Naive thymus-derived CD8-positive, alpha-beta T cell (primary cell): ENCODE measurements around the gene CDKN1C. TPM values are rescaled to one million over a fixed set of nuclear protein-coding genes. Genes with fewer than 3 reads are reported as not detected.
A peak's percentile ranks its signal among the peaks of the same experiment; 100 is the strongest.

Experiments
- ATAC-seq, 2 donors: fragments of 150-1000 bp; cut with Tn5 transposase in 1 of 2; sonication (Bioruptor Pico), chemical (Tn5 transposase) in 1 of 2; 1 replicate in 1 of 2; 2 replicates in 1 of 2; pipeline ENCODE4 v1.10.0; 2021; ENCODE audit warnings: mild to moderate bottlenecking in 2 of 2, moderate library complexity in 2 of 2
- POLR2A ChIA-PET: fragments of 350-600 bp; sonication (Branson Sonifier 250); formaldehyde crosslinking; loops from one replicate; lab custom pipeline; 2021; ENCODE audit warnings: antibody characterized with exemption; lab: Charles Lee
- DNase-seq, 10 donors: peaks; one replicate each; pipeline versions ENCODE4 v3.0.0 to v3.0.0-alpha.2; 2020 to 2022
- H3K27ac Mint-ChIP-seq, 10 donors: one replicate each; pipeline ENCODE4 v1.8.0; 2020 to 2022; ENCODE audit warnings: mild to moderate bottlenecking in 10 of 10, mixed read lengths in 10 of 10, moderate library complexity in 4 of 10, inconsistent platforms in 1 of 10
- H3K27me3 Mint-ChIP-seq, 5 donors: one replicate each; pipeline ENCODE4 v1.8.0; 2021 to 2022; ENCODE audit warnings: mixed read lengths in 5 of 5
- H3K36me3 Mint-ChIP-seq, 3 donors: one replicate each; pipeline ENCODE4 v1.8.0; 2020 to 2022; ENCODE audit warnings: mixed read lengths in 3 of 3, mild to moderate bottlenecking in 2 of 3, inconsistent platforms in 1 of 3
- H3K4me1 Mint-ChIP-seq, 4 donors: one replicate each; pipeline ENCODE4 v1.8.0; 2021 to 2022; ENCODE audit warnings: mixed read lengths in 4 of 4
- H3K4me3 Mint-ChIP-seq, 10 donors: one replicate each; pipeline ENCODE4 v1.8.0; 2020 to 2022; ENCODE audit warnings: mild to moderate bottlenecking in 10 of 10, mixed read lengths in 10 of 10, moderate library complexity in 6 of 10, inconsistent platforms in 1 of 10
- H3K9me3 Mint-ChIP-seq, 9 donors: one replicate each; pipeline ENCODE4 v1.8.0; 2020 to 2022; ENCODE audit warnings: mixed read lengths in 9 of 9, mild to moderate bottlenecking in 3 of 9, inconsistent platforms in 1 of 9, moderate library complexity in 1 of 9
- polyA plus RNA-seq, 3 donors: library from polyadenylated mRNA; unstranded; fragments of 300-500 nt; fragmentation: Illumina TruSeq; gene quantifications; one replicate each; pipeline ENCODE4 v1.2.3, GENCODE V29; 2021
- total RNA-seq, 8 experiments: library from RNA in 2 of 8; stranded (reverse) in 2 of 8; gene quantifications; one replicate each; pipeline ENCODE4 v1.2.3 and lab custom pipeline; 2021 to 2026

The CDKN1C gene
- total and polyA plus RNA-seq, 5 experiments from 2014 or later = 0.27 to 4.4 (median 2.0) TPM; not detected in 1

DNA sequence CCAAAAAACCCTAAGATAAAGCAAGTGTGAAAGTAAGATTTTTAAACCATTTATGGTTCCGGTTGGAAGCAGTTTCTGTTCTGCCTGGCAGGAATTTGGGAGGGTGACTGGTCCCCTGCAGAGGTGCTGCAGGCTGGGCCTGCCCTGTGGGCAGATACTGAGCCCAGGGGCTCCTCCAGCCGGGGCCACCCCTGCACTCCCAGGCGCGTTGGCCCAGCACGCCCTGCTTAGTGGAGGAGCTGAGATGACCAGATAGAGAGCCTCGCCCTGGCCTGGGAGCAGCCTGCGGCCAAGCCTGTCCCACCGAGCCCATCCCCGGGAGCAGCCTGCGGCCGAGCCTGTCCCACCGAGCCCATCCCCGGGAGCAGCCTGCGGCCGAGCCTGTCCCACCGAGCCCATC lies 35.7 kb upstream of the CDKN1C start:
- ATAC-seq (no peak), DNase-seq (no peak)
- Mint-ChIP-seq H3K36me3 (no peaks in the 10 kb centered on the region), H3K27ac (no peak overlapping the region), H3K9me3 (no peaks in the 10 kb centered on the region), H3K4me3 (no peak overlapping the region), H3K4me1 (peaks cover 0 to 2% (median 0%) of the 10 kb centered on the region in 4 donors), H3K27me3 (peaks cover 0 to under 1% (median 0%) of the 10 kb centered on the region in 5 donors)
- POLR2A ChIA-PET = interaction anchor here (0.7 kb wide), 1 partner anchor 9 kb away, joined by 6 read pairs; no protein-coding TSS in a partner anchor

DNA sequence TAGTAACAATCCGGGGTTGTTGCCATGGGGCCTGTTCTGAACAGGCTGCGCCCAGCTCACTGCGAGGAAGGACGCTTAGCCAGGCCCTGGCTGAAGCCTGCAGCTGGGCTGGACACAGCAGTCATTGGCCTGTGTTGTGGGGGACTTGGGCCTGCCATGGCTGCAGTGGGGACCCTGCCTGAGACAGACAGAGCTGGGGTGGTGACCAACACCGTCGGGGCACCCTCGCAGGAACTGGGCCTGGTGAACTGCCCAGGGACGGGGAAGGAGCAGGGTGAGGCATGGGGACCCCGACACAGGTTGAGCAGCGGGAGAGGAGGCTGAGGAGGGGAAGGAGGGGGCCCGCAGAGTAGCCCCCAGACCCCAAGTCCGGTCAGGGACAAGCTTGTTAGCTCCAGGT lies 34.8 kb upstream of the CDKN1C start:
- no peak for DNase-seq
- Mint-ChIP-seq H3K36me3 (no peaks in the 10 kb centered on the region), H3K4me3 (no peak overlapping the region), H3K4me1 (peaks cover 0 to 3% (median 0%) of the 10 kb centered on the region in 4 donors), H3K9me3 (no peaks in the 10 kb centered on the region), H3K27me3 (no peaks in the 10 kb centered on the region), H3K27ac (peak overlapping the region in 1 of 10 donors; percentile 51)
- POLR2A ChIA-PET = interaction anchor here (0.7 kb wide), 1 partner anchor 10 kb away, joined by 6 read pairs; no protein-coding TSS in a partner anchor
- ATAC-seq = no peak

DNA sequence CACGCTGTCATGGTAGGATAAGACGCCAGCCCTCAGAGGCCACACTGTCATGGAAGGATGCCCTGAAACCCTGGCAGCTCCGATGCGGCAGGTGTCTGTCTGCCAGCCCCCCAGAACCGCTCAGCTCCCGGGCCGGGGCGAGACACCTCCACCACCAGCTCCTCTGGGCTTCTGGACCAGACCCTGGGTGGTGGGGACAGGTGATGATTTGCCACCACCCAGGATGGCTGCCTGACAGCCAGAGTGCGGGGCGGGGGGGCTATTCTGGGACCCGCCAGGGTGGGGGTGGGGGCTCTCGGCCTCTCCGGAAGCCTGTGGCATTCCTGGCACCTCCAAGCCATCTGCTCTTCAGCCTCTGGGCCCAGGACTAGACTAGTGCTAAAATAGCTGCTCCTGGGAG lies 34.3 kb upstream of the CDKN1C start:
- DNase-seq (no peak), ATAC-seq (no peak)
- POLR2A ChIA-PET = no interaction called here
- no peak overlapping the region for H3K4me3 Mint-ChIP-seq
- no peaks in the 10 kb centered on the region for H3K27me3 Mint-ChIP-seq
- H3K36me3 Mint-ChIP-seq = no peaks in the 10 kb centered on the region
- H3K27ac Mint-ChIP-seq = no peak overlapping the region
- no peaks in the 10 kb centered on the region for H3K9me3 Mint-ChIP-seq
- H3K4me1 Mint-ChIP-seq = peaks cover 0 to 8% (median 0%) of the 10 kb centered on the region in 4 donors

DNA sequence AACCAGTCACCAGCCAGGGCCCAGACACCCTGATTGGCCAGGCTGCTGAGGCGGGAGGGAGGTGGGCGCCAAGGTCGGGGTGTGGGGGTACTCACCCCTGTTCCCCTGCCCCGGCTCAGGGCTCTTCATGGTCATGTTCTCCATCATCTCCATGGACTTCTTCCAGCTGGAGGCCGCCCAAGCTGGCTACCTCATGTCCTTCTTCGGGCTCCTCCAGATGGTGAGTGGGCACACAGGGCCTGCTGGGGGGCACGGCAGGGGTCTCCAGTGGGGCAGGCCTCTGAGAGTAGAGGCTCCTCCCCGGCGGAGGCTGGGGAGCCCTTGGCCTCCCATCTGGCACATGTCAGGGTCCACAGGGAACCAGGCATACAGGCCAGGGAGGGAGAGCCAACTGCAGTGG lies 33.6 kb upstream of the CDKN1C start:
- Mint-ChIP-seq H3K9me3 (no peaks in the 10 kb centered on the region), H3K27ac (no peak overlapping the region)

DNA sequence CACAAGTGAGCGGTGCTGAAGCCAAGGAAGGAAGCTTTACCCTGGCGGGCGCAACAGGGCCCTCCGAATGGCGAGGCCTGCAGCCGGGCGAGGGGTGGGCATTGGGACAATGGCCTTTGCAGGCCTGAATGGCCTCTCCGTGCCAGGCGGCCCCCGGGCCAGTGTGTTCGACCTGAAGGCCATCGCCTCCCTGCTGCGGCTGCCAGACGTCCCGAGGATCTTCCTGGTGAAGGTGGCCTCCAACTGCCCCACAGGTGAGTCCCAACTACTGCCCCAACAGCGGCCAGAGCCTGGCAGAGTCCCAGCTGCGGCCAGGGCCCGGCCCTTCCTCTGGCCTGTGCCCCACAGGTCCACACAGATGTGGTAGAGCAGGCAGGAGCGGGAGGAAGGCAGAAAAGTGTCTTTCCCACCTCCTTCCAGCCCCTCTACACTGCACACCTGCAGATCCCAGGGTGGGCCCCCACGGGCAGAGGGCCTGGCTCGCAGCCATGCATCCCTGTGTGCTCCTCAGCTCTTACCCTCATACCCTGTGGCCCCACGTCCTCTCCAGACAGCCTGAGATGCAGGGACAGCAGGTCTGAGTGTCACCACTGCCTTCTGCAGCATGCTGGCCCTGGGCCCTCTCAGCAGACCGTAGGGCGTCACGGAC lies 32.4 kb upstream of the CDKN1C start:
- Mint-ChIP-seq H3K27ac (no peak overlapping the region), H3K9me3 (no peaks in the 10 kb centered on the region), H3K36me3 (no peaks in the 10 kb centered on the region), H3K4me3 (no peak overlapping the region), H3K4me1 (peaks cover 11 to 23% (median 17%) of the 10 kb centered on the region in 4 donors), H3K27me3 (no peaks in the 10 kb centered on the region)
- ATAC-seq (no peak), DNase-seq (no peak)
- POLR2A ChIA-PET = no interaction called here

More for the DNA sequence above, 33.6 kb upstream of the CDKN1C start:
- POLR2A ChIA-PET = no interaction called here
- ATAC-seq (no peak), DNase-seq (no peak)
- Mint-ChIP-seq H3K4me1 (peaks cover 2 to 11% (median 4%) of the 10 kb centered on the region in 4 donors), H3K27me3 (no peaks in the 10 kb centered on the region), H3K36me3 (no peaks in the 10 kb centered on the region), H3K4me3 (no peak overlapping the region)

DNA sequence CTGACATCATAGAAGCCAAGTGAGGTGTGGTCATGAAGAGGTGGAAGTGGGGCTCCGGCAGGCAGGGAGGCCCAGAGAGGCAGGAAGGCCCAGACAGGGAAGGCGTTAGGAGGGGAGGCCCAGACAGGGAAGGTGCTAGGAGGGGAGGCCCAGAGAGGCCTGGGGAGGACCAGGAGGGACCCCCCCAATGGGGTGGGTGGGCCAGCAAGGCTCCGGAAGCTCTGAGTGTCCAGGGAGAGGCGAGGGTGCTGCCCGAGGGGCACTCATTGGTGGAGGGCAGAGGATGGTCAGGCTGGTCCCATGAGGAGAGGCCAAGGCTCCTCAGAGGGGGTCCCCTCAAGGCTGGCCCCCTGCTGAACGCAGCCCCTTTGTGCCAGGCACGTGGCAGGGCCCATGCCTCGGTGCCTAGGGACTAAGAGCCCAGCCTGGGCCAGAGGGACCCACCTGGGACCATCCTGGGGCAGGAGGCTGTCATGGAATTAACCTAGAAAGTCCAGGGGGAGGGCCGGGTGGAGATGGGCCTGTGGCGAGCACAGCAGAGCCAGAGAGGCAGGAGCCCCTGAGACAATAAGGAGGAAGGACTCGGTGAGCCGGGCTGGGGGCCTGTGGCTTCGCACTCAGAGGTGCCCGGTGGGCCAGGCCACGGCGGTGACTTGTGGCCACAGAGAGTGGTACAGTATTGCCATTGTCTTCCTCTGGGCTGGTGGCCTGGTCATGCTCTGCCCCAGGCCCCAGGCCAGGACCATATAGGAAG lies 31.5 kb upstream of the CDKN1C start:
- Mint-ChIP-seq H3K36me3 (no peaks in the 10 kb centered on the region), H3K27ac (peak overlapping the region in 1 of 10 donors; percentile 52), H3K4me1 (peaks cover 11 to 25% (median 18%) of the 10 kb centered on the region in 4 donors), H3K4me3 (no peak overlapping the region), H3K9me3 (no peaks in the 10 kb centered on the region), H3K27me3 (no peaks in the 10 kb centered on the region)
- POLR2A ChIA-PET = interaction anchor here (0.5 to 1.0 kb wide), 2 partner anchors 10 to 14 kb away, joined by 3 read pairs; no protein-coding TSS in a partner anchor
- DNase-seq (no peak), ATAC-seq (no peak)

DNA sequence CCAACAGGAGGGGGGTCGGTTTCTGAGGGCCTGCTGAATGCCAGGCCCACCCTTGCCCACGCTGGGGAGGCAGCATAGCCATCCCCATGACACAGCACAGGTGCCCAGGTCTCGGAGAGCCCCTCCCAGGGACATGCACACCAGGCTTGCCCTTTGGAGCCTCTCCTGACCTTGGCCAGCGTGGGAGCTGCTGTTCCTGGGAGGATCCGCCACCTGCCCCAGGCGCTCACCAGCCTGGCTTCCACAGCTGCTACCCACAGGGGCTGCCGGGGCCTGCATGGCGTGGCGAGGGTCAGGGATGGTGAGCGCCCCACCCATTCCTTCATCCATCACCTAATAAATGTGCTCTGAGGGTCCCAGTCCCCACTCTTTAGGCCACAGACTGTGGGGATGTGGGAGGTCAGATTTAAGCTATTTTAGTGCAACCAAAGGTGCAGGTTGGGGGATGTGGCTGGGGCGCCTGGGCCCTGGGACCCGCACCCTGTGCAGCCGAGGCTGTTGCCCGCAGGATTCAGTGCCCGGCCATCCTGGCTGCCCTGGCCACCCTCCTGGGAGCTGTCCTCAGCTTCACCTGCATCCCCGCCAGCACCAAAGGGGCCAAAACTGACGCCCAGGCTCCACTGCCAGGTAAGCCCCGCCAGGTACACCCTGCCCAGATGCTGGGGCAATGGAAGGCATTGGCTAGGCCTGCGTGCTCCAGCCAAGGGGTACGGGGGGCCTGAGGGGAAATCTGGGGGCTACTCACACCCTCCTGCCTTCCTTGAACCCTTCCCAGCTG lies 30.7 kb upstream of the CDKN1C start:
- POLR2A ChIA-PET = interaction anchor here (0.5 to 1.0 kb wide), 2 partner anchors 10 to 13 kb away, joined by 3 read pairs; no protein-coding TSS in a partner anchor

DNA sequence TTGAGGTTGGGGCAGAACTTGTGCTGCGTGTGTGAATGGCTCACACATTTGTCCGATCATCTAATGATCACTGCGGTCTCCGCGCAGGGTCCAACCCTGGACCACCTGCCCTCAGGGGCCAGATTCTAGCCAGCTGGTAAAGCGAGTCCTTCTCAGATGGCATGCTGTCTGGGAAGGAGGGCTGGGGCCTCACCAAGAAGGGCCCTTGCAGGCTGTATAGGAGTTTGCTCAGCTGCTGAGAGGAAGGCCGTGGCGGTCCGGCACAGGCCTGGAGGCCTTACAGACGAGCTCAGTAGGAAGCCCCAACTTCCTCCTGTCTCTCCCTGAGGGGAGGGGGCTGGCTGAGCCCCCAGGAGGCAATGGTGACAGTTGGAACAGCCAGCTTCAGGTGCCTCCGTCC lies 29.9 kb upstream of the CDKN1C start:
- H3K4me1 Mint-ChIP-seq = peaks cover 14 to 28% (median 18%) of the 10 kb centered on the region in 4 donors
- no peaks in the 10 kb centered on the region for H3K9me3 Mint-ChIP-seq
- no peak for DNase-seq
- no peak for ATAC-seq
- no peak overlapping the region for H3K4me3 Mint-ChIP-seq
- H3K27ac Mint-ChIP-seq = no peak overlapping the region
- H3K36me3 Mint-ChIP-seq = no peaks in the 10 kb centered on the region
- H3K27me3 Mint-ChIP-seq = no peaks in the 10 kb centered on the region
- POLR2A ChIA-PET = no interaction called here

More for the DNA sequence above, 30.7 kb upstream of the CDKN1C start:
- Mint-ChIP-seq H3K27me3 (no peaks in the 10 kb centered on the region), H3K4me1 (peaks cover 14 to 28% (median 18%) of the 10 kb centered on the region in 4 donors), H3K36me3 (no peaks in the 10 kb centered on the region), H3K4me3 (no peak overlapping the region), H3K9me3 (no peaks in the 10 kb centered on the region), H3K27ac (no peak overlapping the region)
- no peak for ATAC-seq
- DNase-seq = no peak

DNA sequence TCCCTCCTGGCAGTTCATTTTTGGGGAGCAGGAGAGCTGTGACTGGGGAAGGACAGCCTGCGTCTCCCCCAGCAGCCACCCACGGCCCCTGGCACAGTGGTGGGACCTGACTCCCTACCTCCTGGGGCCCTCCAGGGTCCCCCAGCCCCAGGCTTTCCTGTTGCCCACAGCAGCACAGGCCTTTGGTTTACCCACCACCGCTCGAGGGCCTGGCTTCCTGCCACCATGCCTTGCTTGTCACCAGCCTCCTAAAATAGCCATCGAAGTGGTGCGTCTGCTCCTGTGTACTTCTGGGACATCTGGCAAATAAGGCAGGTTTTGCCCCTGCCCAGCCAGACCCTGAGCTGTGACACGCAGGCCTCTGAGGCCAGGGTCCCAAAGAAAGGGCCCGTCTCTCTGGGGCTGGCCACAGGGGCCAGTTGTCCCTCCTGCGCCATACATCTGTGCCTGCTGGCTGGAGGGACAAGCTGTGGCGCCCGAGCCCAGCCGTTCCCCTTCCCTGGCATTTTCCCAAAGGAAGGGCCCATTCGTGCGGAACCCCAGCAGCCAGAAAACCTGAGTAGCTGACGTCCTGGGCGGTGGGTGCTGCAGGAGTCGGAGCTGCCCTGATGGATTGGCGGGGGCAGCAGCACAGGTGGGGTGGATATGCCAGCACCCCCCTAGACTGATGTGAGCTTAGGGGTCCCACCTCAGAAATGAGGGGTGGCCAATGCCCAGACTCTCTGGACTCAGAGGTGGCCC lies 29.1 kb upstream of the CDKN1C start:
- Mint-ChIP-seq H3K36me3 (no peaks in the 10 kb centered on the region), H3K27ac (peak overlapping the region in 2 of 10 donors; percentile 20 to 33), H3K27me3 (no peaks in the 10 kb centered on the region), H3K4me3 (peak overlapping the region in 3 of 10 donors; percentile 50 to 63 (median 56)), H3K4me1 (peaks cover 14 to 26% (median 18%) of the 10 kb centered on the region in 4 donors), H3K9me3 (no peaks in the 10 kb centered on the region)
- peak in 1 of 2 donors; percentile 21 for ATAC-seq
- no peak for DNase-seq
- POLR2A ChIA-PET = no interaction called here

DNA sequence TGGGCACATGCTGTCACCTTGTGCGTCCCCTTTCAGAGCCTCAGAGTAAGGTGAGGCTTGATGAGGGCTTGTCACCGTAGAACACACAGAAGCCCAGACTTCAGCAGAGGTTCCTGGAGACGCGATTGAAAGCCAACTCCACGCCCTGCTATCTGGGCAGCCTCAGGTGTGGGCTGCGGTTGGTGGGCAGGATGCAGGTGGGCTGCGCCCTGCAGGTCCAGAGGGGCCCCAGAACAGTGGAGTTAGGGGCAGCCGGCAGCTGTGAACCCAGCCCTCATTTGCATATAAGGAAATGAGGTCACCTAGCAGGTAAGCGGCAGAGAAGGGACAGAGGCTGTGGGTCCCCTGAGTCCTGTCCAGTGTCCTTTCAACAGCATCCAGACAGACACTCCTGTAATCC lies 28.2 kb upstream of the CDKN1C start:
- POLR2A ChIA-PET = interaction anchor here (1.3 to 1.5 kb wide), 2 partner anchors 11 to 16 kb away, joined by 3 to 5 read pairs; partner anchors contain the start of gene PHLDA2
- H3K9me3 Mint-ChIP-seq = no peaks in the 10 kb centered on the region

DNA sequence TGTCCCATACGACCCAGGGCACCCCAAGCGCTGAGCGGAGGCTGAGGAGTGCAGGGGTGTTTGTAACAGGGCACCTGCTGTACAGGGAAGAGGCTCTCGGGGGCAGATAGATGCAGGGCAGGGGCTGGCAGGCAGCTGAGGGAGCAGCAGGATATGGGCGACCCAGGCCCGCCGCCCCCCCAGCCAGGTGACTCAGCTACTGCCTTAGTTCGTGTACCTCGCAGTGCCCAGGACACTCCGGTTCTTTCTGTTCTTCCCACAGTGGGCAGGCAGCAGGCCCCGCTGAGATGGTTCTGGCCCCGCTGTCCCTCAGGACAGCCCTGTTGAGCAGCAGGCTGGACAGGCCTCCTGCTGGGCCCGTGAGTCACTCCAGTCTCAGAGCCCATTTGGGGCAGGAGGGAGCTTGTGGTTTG lies 27.4 kb upstream of the CDKN1C start:
- DNase-seq (no peak), ATAC-seq (peak in 1 of 2 donors; percentile 28)
- Mint-ChIP-seq H3K27ac (peak overlapping the region in 1 of 10 donors; percentile 73), H3K27me3 (no peaks in the 10 kb centered on the region), H3K4me1 (peaks cover 14 to 26% (median 18%) of the 10 kb centered on the region in 4 donors), H3K4me3 (peak overlapping the region in 3 of 10 donors; percentile 52 to 63 (median 58)), H3K36me3 (no peaks in the 10 kb centered on the region), H3K9me3 (no peaks in the 10 kb centered on the region)
- POLR2A ChIA-PET = interaction anchor here (1.2 to 1.5 kb wide), 3 partner anchors 11 to 16 kb away, joined by 3 to 5 read pairs (median 3); partner anchors contain the start of gene PHLDA2

More for the DNA sequence above, 28.2 kb upstream of the CDKN1C start:
- H3K27me3 Mint-ChIP-seq = no peaks in the 10 kb centered on the region
- ATAC-seq (peak; percentile 65), DNase-seq (no peak)
- no peaks in the 10 kb centered on the region for H3K36me3 Mint-ChIP-seq
- H3K4me1 Mint-ChIP-seq = peaks cover 14 to 26% (median 18%) of the 10 kb centered on the region in 4 donors
- peak overlapping the region in 4 of 10 donors; percentile 18 to 52 (median 36) for H3K27ac Mint-ChIP-seq
- H3K4me3 Mint-ChIP-seq = peak overlapping the region in 7 of 10 donors; percentile 47 to 63 (median 58)
